DND-41 (cell line): ENCODE measurements around the gene RGL1.

ENCODE experiments used
- ATAC-seq: fragments of 200-7000 bp; cut with Tn5 transposase; 3 replicates; pipeline ENCODE4 v1.9.1; 2021; ENCODE audit warnings: low read depth; ENCODE audit not compliant: insufficient read depth
- DNase-seq: peaks from one replicate; pipeline ENCODE4 v3.0.0-alpha.2; 2020
- H2AFZ ChIP-seq: 2 replicates; pipeline ENCODE4 v1.6.0; 2012; ENCODE audit warnings: low read depth, low read length
- H3K27ac ChIP-seq: 2 replicates; pipeline ENCODE4 v1.5.1; 2012; ENCODE audit warnings: low read length, inconsistent platforms
- H3K27me3 ChIP-seq: fragments of 200-600 bp; sonication (generic); 2 replicates; pipeline ENCODE4 v1.6.0; 2012; ENCODE audit warnings: low read length, mild to moderate bottlenecking, inconsistent platforms; ENCODE audit not compliant: insufficient read depth, poor library complexity
- H3K36me3 ChIP-seq: 2 replicates; pipeline ENCODE4 v1.5.1; 2012; ENCODE audit warnings: low read length, inconsistent platforms; ENCODE audit not compliant: insufficient read depth
- H3K4me1 ChIP-seq: 2 replicates; pipeline ENCODE4 v1.5.1; 2012; ENCODE audit warnings: mild to moderate bottlenecking, low read length; ENCODE audit not compliant: insufficient read depth
- H3K4me2 ChIP-seq: 2 replicates; pipeline ENCODE4 v1.6.0; 2012; ENCODE audit warnings: mild to moderate bottlenecking, moderate library complexity, low read length, inconsistent platforms; ENCODE audit not compliant: insufficient read depth
- H3K4me3 ChIP-seq, 2 experiments: fragments of 200-600 bp in 1 of 2; shearing (Covaris generic) in 1 of 2; 2 replicates each; pipeline ENCODE4 v1.5.1; 2012 to 2016; ENCODE audit warnings: inconsistent platforms in 2 of 2, low read length in 2 of 2, mild to moderate bottlenecking in 2 of 2, low read depth in 1 of 2, moderate library complexity in 1 of 2
- H3K79me2 ChIP-seq: 2 replicates; pipeline ENCODE4 v1.6.0; 2012; ENCODE audit warnings: low read length, inconsistent platforms; ENCODE audit not compliant: insufficient read depth
- H3K9ac ChIP-seq: 2 replicates; pipeline ENCODE4 v1.6.0; 2012; ENCODE audit warnings: low read depth, mild to moderate bottlenecking, inconsistent platforms, low read length, moderate library complexity
- H3K9me3 ChIP-seq: 2 replicates; pipeline ENCODE4 v1.5.1; 2012; ENCODE audit warnings: low read length, moderate library complexity, mild to moderate bottlenecking, inconsistent platforms; ENCODE audit not compliant: insufficient read depth, severe bottlenecking
- H4K20me1 ChIP-seq: 2 replicates; pipeline ENCODE4 v1.6.0; 2012; ENCODE audit warnings: low read length; ENCODE audit not compliant: insufficient read depth
- EZH2 ChIP-seq: IDR thresholded peaks from 3 replicates; pipeline ENCODE4 v1.6.1; 2012; ENCODE audit warnings: borderline replicate concordance, low read depth, mild to moderate bottlenecking, moderate library complexity, low read length, inconsistent platforms; ENCODE audit not compliant: severe bottlenecking
- TF ChIP-seq, protein P1 (sequence below): IDR thresholded peaks from 2 replicates; pipeline ENCODE4 v1.5.1; 2012; ENCODE audit warnings: borderline replicate concordance, low read length, moderate library complexity, mild to moderate bottlenecking; ENCODE audit not compliant: poor library complexity, severe bottlenecking; ENCODE audit errors: extremely low read depth

RGL1 gene

DNA sequence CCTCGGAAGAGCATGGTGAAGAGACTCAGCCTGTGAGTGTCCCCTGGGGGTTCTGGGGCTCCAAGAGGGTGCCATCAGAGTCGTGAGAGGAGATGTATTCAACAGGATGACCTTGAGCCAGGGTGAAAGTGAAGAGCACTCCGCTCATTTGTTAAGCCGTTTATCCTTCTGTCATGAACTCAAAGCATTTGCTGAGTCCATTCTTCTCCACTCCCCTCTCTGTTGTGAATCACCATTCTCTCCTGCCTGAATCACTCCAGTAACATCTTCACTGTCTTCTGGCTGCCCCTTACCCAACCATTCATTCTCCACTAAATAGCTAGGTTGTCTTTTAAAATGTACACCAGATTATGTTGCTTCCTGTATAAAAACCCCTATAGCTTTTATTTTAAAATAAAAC lies 102.2 kb downstream of the RGL1 start:
- Histone ChIP-seq H3K4me3 (no peak overlapping the region), H3K9ac (no peak overlapping the region), H3K4me1 (no peaks in the 10 kb centered on the region), H3K27me3 (no peaks in the 10 kb centered on the region), H3K36me3 (no peaks in the 10 kb centered on the region), H3K9me3 (no peaks in the 10 kb centered on the region), H3K79me2 (no peaks in the 10 kb centered on the region), H2AFZ (no peak overlapping the region), H3K4me2 (no peak overlapping the region), H3K27ac (no peak overlapping the region), H4K20me1 (no peaks in the 10 kb centered on the region)
- ATAC-seq (no peak), DNase-seq (no peak)
- no peak for TF ChIP-seq EZH2
- TF ChIP-seq, protein P1, sequence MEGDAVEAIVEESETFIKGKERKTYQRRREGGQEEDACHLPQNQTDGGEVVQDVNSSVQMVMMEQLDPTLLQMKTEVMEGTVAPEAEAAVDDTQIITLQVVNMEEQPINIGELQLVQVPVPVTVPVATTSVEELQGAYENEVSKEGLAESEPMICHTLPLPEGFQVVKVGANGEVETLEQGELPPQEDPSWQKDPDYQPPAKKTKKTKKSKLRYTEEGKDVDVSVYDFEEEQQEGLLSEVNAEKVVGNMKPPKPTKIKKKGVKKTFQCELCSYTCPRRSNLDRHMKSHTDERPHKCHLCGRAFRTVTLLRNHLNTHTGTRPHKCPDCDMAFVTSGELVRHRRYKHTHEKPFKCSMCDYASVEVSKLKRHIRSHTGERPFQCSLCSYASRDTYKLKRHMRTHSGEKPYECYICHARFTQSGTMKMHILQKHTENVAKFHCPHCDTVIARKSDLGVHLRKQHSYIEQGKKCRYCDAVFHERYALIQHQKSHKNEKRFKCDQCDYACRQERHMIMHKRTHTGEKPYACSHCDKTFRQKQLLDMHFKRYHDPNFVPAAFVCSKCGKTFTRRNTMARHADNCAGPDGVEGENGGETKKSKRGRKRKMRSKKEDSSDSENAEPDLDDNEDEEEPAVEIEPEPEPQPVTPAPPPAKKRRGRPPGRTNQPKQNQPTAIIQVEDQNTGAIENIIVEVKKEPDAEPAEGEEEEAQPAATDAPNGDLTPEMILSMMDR, result no peak

DNA sequence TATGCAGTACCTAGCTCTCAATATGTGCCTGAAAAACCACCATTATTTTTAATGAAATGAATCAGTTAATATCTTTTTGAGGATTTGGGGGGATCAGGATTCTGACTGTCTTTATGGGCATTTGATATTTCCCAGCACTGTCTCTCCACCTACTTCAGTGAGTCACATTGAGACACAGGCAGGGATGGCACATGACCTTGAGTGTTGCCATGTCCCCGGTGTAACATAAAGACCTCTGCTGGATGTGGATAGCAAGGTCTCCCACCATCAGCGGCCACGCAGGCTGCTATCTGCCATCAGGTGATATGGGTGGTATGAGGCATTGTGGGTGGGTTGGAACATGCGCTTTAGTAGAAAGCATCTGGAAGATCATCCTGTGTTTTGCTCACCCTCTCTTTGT lies 103.2 kb downstream of the RGL1 start:
- Histone ChIP-seq H3K4me2 (no peak overlapping the region), H2AFZ (no peak overlapping the region), H3K4me3 (no peak overlapping the region), H4K20me1 (no peaks in the 10 kb centered on the region), H3K27ac (no peak overlapping the region), H3K79me2 (no peaks in the 10 kb centered on the region), H3K4me1 (no peaks in the 10 kb centered on the region), H3K9me3 (no peaks in the 10 kb centered on the region), H3K27me3 (no peaks in the 10 kb centered on the region), H3K9ac (no peak overlapping the region), H3K36me3 (no peaks in the 10 kb centered on the region)
- no peak for ATAC-seq
- TF ChIP-seq, protein P1, result no peak
- no peak for TF ChIP-seq EZH2
- no peak for DNase-seq

DNA sequence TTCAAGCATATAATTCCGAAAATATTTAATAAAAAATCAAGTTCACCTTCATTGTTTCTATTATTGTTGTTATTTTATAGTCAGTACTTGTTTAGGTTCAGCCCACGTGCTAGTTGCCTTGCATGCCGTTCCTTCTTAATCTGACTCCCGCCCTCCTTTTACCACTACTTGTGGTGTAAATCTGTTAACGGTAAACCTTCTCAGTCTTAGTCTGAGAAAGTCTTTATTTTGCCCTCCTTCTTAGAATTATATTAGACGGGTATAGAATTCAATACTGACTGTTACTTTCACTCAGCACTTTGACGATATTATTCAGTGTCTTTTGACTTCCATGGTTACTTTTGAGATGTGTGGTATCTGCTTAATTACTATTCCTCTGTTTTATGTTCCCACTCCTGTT lies 104.8 kb downstream of the RGL1 start:
- H3K79me2 ChIP-seq, result no peaks in the 10 kb centered on the region
- ATAC-seq, result no peak
- no peaks in the 10 kb centered on the region for H3K36me3 ChIP-seq
- H2AFZ ChIP-seq, result no peak overlapping the region
- no peak overlapping the region for H3K4me2 ChIP-seq
- H3K27ac ChIP-seq, result no peak overlapping the region
- H4K20me1 ChIP-seq, result no peaks in the 10 kb centered on the region
- no peak for DNase-seq
- H3K9ac ChIP-seq, result no peak overlapping the region
- no peak overlapping the region for H3K4me3 ChIP-seq
- no peaks in the 10 kb centered on the region for H3K9me3 ChIP-seq
- no peaks in the 10 kb centered on the region for H3K4me1 ChIP-seq
- H3K27me3 ChIP-seq, result no peaks in the 10 kb centered on the region
- no peak for TF ChIP-seq EZH2
- TF ChIP-seq, protein P1, result no peak

DNA sequence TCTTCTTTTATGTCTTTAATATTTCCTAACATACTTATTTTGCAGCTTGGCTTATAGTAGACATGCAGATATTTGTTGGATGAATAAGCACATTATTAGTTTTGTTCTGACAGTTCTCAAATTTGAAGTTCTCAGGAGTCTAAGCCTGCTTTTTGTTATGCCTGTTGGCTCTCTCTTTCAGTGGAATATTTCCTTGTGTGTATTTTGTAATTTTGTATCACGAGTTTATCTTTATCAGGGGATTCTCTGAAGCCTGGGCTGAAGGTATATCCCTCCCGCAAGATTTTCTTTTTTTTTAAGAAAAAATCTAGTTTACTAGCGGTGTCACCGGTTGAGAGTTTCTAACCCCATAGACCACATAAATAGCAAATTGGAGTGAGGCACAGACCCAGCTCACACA lies 105.9 kb downstream of the RGL1 start:
- Histone ChIP-seq H4K20me1 (no peaks in the 10 kb centered on the region), H3K27me3 (no peaks in the 10 kb centered on the region), H3K9me3 (no peaks in the 10 kb centered on the region), H3K4me3 (no peak overlapping the region), H2AFZ (no peak overlapping the region), H3K36me3 (no peaks in the 10 kb centered on the region), H3K9ac (no peak overlapping the region), H3K4me1 (peaks cover 3% of the 10 kb centered on the region), H3K79me2 (no peaks in the 10 kb centered on the region), H3K27ac (no peak overlapping the region), H3K4me2 (no peak overlapping the region)
- ATAC-seq (no peak), DNase-seq (no peak)
- TF ChIP-seq, protein P1, result no peak
- TF ChIP-seq EZH2, result no peak
